ENCODE results near the gene IDI2.

DNA sequence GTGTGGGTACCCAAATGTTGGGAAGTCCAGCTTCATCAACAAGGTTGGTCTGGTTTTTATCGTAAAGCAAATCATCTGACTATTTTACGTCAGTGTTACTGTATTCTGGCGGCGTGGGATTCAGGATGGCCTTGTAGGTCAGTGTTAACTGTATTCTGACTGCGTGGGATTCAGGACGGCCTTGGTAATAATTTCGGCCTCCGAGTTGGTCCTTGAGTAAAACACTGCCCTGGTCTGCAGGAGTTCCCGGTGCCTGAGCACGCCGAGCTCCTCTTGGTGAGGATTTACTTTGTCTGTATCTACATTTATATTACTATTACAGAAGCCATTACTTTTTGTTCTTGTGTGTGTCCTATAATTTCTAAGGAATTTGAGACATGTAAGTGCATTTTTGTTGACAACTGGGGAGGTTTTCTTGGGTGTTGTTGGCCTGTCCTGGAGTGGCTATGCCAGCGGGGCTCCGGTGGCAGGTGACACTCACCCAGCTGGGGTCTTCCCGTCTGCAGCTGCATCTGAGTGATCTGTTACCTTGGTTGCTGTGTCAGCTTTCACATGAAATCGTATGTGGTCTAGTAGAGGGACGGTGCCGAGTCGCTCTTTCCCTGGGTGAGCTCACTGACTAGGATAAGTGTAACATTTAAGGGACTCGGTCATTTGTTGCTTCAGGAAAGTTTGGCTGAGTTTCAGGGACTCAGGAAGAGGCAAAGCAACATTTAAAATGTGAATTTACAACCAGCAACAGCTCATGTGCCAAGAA, 28.2 kb downstream of the IDI2 start:
- TF ChIP-seq, protein P1, sequence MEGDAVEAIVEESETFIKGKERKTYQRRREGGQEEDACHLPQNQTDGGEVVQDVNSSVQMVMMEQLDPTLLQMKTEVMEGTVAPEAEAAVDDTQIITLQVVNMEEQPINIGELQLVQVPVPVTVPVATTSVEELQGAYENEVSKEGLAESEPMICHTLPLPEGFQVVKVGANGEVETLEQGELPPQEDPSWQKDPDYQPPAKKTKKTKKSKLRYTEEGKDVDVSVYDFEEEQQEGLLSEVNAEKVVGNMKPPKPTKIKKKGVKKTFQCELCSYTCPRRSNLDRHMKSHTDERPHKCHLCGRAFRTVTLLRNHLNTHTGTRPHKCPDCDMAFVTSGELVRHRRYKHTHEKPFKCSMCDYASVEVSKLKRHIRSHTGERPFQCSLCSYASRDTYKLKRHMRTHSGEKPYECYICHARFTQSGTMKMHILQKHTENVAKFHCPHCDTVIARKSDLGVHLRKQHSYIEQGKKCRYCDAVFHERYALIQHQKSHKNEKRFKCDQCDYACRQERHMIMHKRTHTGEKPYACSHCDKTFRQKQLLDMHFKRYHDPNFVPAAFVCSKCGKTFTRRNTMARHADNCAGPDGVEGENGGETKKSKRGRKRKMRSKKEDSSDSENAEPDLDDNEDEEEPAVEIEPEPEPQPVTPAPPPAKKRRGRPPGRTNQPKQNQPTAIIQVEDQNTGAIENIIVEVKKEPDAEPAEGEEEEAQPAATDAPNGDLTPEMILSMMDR (IDR thresholded peaks at IDR 0.05; ENCODE audit: low read depth, low read length): no peak
- no peak for TF ChIP-seq EZH2phosphoT487 (IDR thresholded peaks at IDR 0.05; ENCODE audit: low read depth)
